GM15510 (cell line): ENCODE data around the gene NUDT2.

Experiments
- POLR2A ChIP-seq: IDR thresholded peaks from 3 replicates; pipeline ENCODE4 v1.6.1; 2011; ENCODE audit warnings: borderline replicate concordance; ENCODE audit not compliant: insufficient read length; ENCODE audit errors: extremely low read depth

Gene NUDT2

DNA sequence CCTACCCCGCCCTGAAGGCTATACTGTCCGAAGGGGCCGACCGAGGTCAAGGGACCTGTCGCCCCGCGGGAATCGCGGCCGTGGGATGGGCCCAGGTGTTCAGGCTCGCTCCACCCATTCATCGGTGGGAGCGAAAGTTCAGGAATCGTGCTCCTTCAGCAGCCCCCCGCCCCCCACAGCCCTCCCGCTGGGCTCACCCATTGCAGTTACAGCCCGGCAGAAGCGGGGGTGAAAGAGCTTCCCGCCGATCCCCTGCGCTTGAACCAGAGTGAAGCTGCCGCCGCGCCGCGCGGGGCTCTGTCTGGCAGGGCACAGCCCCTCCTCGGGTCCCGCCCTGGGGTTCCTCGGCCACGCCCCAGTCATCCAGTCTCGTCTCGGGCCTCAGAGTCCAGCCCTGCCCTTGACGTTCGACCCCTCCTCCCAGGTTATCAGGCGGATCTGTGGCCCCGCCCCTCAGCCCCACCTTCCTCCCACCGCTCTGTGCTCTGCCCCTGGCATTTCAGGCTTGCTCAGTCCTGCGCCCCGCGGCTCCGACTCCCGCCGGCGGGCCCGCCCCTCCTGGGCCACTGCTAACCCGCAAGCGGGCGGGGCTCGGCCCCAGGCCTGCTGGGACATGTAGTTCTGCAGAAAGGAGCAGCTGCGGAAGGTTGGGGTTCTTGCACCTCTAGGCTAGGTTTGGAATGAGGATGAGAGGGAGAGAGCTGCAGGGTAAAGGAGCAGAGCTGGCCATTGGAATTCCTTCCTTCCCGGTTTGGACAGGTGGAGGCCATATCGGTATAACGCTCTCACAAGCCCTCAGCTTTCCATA is 47.4 kb downstream of the NUDT2 start, which contains the start of gene MYORG:
Gene MYORG (minus strand): TSS at position 303 of the 808 bp plus-strand sequence. CDS start 3,955 bp downstream, outside the sequence.
- TF ChIP-seq POLR2A = peak; percentile 33

DNA sequence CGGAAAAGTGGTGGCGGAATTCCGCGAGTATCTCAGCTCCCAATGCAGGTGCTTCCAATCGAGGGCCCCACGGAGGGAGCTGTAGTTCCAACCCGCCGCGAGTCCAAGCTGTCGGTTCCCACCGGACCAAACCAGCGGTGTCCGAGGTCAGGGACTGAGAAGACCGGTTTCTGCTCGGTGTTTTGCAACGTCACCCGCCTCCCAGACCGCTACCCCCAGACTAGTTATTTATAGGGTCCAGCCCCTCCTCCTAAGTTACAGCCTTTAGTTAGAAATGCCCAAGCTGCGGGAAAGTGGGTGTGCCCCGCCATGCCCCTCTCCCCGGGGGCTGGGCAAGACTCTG is 48.0 kb downstream of the NUDT2 start:
- no peak for TF ChIP-seq POLR2A

DNA sequence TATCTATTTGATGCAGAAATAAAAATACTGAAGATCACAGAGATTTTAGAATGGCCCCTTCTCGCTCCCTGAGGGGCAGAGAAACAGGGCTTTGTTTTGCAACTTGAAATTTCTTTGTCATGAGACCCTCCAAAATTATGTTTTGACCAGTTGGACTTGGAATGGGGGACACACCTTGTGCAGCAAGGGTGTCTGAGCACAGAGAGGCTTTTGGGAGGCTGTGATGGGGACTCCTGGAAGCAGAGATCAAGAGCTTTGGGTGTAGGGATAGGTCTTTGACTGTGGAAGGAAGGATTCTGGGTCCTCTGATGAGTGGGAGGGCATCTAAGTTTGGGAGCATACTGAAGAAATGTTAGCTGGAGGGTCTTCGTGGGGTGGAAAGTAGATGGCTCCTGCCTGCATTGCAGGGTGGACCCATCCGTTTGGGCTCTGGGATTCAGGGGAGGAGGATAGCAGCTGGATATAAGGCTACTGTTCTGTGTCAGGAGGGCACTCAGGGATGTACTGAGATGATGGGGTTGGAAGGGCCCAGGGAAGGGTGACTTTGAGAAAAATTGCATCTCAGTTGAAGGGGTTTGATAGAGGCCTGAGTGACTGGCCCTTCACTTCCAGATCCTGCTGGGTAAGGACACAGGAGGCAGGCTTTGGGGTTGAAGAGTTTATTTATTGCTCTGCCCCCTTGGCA is 49.1 kb downstream of the NUDT2 start:
- no peak for TF ChIP-seq POLR2A

DNA sequence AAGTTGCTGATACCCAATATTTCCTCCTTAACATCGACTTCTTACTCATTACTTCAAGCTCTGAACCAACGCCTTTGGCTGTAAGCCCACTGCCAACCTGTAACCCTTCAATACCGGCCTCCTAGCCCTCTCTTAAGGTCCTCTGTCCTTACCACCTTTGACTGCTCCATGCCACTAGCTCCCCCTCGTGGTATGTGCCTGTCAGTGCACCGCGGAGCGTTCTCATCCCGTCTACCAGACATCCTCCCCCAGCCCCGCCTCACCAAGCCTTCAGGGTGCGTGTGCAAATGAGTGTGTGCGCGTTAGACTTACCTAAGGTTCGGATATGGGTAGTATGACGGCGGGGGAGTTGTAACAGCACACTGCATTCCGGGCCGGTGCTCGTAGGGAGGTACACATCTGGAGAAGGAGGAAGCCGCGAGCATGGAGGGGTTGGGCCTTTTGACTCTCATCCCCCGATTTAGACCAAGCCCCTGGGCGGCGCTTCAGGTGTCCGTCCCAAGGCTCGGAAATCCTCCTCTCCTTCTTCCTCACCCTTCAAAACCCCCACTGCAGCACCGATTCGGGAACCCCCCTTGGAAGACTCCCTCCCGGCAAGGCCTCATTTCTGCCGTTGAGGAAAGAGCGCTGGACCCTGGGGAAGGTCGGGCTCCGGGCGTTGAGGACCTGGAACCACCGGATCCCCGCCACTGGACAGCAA is 50.1 kb downstream of the NUDT2 start:
- no peak for TF ChIP-seq POLR2A

DNA sequence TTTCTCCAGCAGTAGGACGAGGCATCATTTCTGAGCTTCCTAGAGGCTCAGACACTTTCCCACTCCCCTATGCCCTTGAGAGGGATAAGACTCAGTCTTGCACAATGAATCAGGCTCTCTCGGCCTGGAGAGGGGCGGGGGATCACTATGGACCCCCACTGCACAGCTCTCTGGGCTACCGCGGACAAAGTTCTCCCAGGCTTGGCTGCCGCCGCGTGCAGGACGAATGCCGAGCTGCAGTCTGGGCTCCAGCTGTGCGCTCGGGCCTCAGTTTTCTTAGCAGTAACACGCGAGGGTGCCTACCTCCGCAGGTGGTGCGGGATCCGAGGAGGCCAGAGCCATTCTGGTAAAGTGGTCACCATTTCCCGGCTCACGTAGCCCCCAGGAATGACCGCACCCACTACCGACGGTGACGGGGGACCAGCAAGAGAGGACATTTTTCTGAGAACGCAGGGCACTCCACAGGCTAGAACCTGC is 50.7 kb downstream of the NUDT2 start:
- TF ChIP-seq POLR2A = no peak

DNA sequence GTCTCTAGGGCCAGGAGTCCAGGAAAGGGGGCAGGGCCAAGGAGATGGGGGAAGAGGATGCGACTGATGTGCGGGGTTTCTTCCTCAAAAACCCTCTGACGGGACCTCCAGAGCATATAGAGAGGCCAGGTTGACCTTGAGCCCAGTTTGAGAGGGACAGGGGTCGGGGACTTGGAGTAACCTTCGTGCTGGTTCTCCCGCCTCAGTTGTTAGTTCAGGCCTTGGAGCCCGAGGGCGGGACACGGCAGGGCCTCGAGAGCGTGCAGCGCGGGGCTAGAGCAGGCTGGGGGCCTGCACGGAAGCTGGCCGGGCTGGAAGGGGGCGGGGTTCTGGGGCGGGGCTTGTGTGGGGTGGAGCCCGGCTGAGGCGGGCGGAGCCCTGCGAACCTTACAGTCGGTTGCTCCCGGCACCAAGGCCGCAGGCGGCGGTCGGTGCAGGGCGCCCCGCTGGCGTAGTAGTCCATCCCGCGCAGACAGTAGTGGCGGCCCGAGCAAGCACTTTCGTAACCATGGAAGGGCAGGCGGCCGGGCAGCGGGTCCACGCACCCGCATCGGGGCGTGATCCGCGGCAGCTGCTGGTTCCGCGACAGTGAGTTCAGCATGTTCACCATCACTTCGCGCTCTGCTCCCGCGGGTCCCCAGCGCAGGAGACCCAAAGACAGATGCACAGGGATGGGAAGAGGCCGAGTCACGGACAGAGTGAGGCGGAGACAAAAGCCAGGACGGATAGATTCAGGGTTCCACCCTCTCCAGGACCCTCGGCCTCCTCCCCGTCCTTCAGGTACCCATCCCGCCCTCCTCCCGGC is 51.3 kb downstream of the NUDT2 start:
- peak; percentile 35 for TF ChIP-seq POLR2A

DNA sequence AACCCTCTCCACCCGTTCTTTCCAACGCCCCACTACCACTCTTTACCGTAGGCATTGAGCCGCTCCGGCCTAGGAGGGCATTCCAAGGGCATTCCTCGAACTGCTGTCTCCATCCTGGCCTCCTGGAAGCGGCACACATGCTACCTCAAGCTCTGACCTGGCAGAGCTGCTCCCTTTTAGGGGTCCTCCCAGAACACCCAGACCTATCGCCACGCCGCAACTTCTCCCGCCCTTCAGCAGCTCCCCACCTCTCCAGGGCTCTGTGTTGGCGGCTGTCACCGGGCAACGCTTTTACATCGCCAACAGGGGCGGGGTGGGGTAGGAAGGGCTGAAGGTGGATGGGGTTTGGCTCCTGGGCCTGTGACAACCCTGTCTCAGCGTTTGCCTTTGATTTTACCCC is 52.0 kb downstream of the NUDT2 start:
- no peak for TF ChIP-seq POLR2A

DNA sequence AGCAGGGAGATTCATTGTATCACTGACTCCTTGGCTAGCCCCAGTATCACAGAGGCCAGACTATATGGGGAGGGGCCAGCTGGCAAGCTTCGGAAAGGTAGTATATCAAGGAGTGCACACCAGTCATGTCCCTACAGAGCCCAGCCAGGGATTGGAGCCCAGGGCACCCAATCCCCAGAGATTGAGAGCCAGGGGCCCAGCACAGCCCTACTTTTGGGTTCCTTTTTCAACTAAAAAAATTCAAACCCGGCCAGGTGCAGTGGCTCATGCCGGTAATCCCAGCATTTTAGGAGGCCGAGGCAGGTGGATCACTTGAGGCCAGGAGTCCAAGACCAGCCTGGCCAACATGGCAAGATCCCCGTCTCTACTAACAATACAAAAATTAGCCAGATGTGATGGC is 52.7 kb downstream of the NUDT2 start:
- no peak for TF ChIP-seq POLR2A

DNA sequence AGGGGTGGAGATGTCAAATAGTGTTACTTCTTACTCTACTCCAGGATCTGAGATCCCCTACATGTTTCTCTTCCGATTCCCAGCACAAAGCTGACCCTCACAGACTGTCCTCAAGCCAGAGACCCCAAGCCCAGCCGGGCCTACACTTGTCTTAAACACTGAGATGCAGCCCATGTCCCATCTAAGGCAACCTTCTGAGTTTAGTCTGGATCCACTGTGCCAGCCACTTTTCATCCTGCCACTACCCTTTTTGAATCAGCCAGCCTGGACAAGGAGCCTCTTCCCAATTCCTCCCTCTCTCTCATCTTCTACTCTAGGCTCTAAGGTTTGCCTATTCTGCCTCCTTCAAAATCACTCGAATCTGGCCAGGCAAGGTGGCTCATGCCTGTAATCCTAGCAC is 53.5 kb downstream of the NUDT2 start:
- no peak for TF ChIP-seq POLR2A

DNA sequence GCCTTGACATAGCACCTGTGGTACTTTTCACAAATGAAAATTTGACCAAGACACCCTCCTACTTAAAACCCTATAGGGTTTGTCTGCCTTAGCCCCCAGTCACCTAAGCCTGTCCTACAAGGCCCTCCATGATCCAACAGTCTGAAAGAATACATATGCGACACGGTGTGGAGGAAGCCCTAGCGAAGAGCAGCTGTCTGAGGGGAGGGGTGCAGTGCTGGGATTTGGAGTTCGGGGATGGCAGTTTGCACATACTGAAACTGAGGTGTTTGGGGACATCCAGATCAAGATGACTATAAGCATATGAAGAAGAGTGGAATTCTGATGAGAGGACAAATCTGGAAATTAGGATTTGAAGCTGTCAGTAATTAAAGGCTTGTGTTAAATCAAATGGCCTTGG is 54.5 kb downstream of the NUDT2 start:
- no peak for TF ChIP-seq POLR2A

DNA sequence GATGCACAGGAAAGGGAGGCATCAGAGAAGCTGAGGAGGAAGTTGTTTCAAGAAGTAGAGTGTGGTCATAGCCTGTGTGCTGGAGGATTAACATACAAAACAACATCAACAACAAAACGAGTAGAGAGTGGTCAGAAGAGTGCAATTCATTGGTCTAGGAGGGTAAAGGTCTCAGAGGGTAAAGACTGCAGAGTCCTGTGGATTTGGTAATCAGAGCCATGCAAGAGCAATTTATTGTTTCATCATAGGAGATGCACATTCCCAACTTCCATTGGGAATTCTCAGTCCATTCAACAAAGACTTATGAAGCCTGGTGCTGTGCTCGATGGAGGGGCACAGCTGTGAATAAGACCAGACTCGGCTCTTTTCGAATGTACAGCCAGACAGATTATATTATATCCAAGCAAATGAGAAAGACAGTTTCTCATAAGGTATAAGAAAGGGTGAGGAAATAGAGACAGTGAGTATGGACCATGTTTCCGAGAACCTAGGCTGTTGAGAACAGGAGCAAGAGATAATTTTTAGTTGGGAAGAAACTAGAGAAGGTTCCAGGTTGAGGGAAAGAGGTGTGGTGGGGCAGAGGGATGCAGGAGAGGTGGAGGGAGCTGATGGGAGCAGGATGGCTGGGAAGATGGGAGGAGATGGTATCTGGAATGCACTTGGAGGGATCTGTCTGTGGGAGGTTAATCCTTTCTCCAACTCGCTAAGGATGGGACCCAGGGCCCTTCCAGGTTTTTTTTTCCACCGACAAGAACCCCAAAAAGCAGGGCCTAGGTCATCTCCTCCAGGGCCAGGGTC is 55.2 kb downstream of the NUDT2 start:
- no peak for TF ChIP-seq POLR2A

DNA sequence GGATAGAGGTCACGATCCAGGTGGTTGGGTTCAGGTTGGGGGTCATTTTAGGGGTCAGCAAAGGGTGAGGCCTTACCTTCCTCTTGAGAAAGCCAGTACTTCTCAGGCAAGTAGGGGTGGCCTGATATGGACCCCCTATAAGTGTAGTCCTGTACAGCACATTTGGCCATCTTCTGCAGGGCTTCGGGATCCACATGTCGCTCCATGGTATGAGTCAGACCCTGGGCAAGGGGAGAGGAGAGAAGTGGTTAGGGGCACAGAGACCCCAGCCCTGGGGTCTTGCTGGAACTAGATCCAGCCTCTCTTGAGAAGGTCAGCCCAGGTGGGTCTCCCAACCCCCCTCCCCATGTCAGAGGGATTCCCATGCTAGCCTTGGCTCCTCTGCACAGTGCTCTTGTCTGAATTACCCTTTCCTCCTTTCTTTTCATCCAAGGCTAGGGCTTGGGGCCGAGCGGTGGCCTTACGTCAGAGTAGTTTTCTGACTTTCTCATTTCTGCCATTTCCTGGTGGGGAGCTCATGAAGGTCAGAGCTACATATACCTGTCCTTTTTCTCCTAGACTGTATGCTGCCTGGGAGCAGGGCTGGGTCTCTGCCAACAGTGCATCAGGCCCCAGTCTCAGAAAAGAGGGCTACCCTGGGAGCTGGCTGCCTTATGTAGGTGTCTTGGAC is 56.3 kb downstream of the NUDT2 start:
- no peak for TF ChIP-seq POLR2A

DNA sequence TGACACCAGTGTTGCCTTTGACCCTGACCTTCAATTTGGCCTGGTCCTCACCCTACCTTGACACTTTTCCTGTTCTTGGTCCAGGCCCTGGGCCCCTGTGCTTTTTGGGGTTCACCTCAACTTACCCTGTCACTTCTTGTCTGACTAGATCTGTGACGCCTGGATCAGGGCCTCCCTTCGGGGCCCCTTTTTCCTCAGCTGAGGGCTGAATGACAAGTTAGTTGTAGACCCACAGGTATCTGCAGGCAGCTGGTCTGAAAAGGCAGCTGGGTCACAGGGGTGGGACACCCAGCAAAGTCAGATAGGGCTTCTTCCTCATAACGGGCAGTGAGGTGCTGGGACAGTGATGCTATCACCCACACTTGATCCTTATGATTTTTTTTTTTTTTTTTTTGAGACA is 57.3 kb downstream of the NUDT2 start:
- TF ChIP-seq POLR2A = no peak
